Right cardiac atrium (tissue), 5 donors: ENCODE measurements around the gene ARMC9. TPM values are rescaled to one million over a fixed set of nuclear protein-coding genes. Genes with fewer than 3 reads are reported as not detected.
A peak's percentile ranks its signal among the peaks of the same experiment; 100 is the strongest.

Experiments used
- ATAC-seq, 2 donors: fragments of 200-7000 bp; cut with Tn5 transposase; one replicate each; pipeline versions ENCODE4 v1.8.0 to v1.9.1; 2020; ENCODE audit warnings: moderate library complexity in 2 of 2, mild to moderate bottlenecking in 1 of 2
- DNase-seq, 3 donors: peaks; one replicate each; pipeline ENCODE4 v3.0.0-alpha.2; 2020
- H3K27ac ChIP-seq: one replicate; pipeline ENCODE4 v1.5.1; 2013; ENCODE audit warnings: mild to moderate bottlenecking, low read length, control low read depth, moderate library complexity
- H3K27me3 ChIP-seq: one replicate; pipeline ENCODE4 v1.6.1; 2013; ENCODE audit not compliant: control insufficient read depth, insufficient read depth
- H3K4me1 ChIP-seq: one replicate; pipeline ENCODE4 v1.6.1; 2013; ENCODE audit warnings: low read length; ENCODE audit not compliant: control insufficient read depth, insufficient read depth
- H3K4me3 ChIP-seq: one replicate; pipeline ENCODE4 v1.5.1; 2013; ENCODE audit warnings: low read length, control low read depth
- H3K9me3 ChIP-seq: one replicate; pipeline ENCODE4 v1.6.1; 2013; ENCODE audit warnings: low read length; ENCODE audit not compliant: control insufficient read depth
- WGBS: extraction: QIAGEN DNeasy Blood & Tissue Kit; methylation state at CpG from one replicate; pipeline ENCODE4 v1.1.7; 2013; 5-methylcytosine and 5-hydroxymethylcytosine counted together
- intact Hi-C, 4 donors: fragments of 100-400 bp; cut with DNase I; formaldehyde crosslinking; loops; one replicate each; pipeline versions ENCODE4 v1.11.0 to v1.14.0; 2022 to 2023
- polyA plus RNA-seq: library from polyadenylated mRNA; stranded (reverse); fragments of 200-250 nt; gene quantifications from one replicate; pipeline ENCODE4 v1.2.3, GENCODE V29; 2013
- total RNA-seq, 4 donors: library from RNA; stranded (reverse); fragmentation: NEBNext Ultra II Directional; extraction: Animal tissue kit (Norgen Biotek cat#: 25700); gene quantifications; one replicate each; pipeline ENCODE4 v1.2.1, GENCODE V29; 2021
- donor health status: healthy with polysubstance abuse.
- donor health status: DM: no; HTN: yes; CAD: no.
- donor health status: DM: no; HTN: no; CAD: no.
- donor health status: DM: no; HTN: yes; CAD: no; lungs with severe emphysema.
- donor health status: DM: yes; HTN: yes; CAD: no.

The ARMC9 gene
- total and polyA plus RNA-seq, 5 donors = 1.3 to 6.8 (median 3.8) TPM

GRCh38 chr2:231292472-231293134, 94.2 kb downstream of the ARMC9 start:
- H3K4me1 ChIP-seq = peaks cover 4% of the 10 kb centered on the region
- intact Hi-C loops = loop anchor here in 2 of 4 donors (10.0 kb wide), 2 partner anchors 68 to 102 kb away; partner anchors contain the start of gene B3GNT7 (in 1 of the 2)
- no peak overlapping the region for H3K27ac ChIP-seq
- DNase-seq (no peak), ATAC-seq (no peak)
- no peaks in the 10 kb centered on the region for H3K9me3 ChIP-seq
- H3K27me3 ChIP-seq = no peaks in the 10 kb centered on the region
- H3K4me3 ChIP-seq = no peak overlapping the region
- WGBS = 90% methylated on average over 8 of the region's 8 CpGs

DNA sequence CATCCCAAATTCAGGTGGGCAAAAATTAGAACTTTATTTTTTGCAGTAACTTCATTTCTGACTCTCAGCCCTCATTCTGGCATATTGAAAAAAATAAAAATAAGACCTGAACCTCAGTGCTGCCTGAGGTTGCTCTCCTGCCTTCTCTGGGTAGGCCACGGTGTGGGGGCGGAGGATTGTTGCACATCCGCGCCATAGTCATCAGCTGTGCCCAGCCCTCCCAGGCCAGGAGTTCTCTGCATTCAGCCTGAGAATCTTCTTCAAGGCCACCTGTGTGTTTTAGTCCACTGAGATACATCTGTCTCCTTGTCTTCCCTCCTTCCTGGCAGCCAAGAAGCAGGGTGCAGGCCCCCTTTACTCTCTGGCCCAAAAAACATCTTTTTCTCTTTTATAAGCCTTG, 94.7 kb downstream of the ARMC9 start:
- ATAC-seq (no peak), DNase-seq (no peak)
- Histone ChIP-seq H3K4me3 (no peak overlapping the region), H3K4me1 (peaks cover 4% of the 10 kb centered on the region), H3K9me3 (no peaks in the 10 kb centered on the region), H3K27ac (no peak overlapping the region), H3K27me3 (no peaks in the 10 kb centered on the region)
- intact Hi-C loops = loop anchor here in 2 of 4 donors (10.0 kb wide), 2 partner anchors 68 to 102 kb away; partner anchors contain the start of gene B3GNT7 (in 1 of the 2)
- 95% methylated on average over 4 of the region's 4 CpGs for WGBS

DNA sequence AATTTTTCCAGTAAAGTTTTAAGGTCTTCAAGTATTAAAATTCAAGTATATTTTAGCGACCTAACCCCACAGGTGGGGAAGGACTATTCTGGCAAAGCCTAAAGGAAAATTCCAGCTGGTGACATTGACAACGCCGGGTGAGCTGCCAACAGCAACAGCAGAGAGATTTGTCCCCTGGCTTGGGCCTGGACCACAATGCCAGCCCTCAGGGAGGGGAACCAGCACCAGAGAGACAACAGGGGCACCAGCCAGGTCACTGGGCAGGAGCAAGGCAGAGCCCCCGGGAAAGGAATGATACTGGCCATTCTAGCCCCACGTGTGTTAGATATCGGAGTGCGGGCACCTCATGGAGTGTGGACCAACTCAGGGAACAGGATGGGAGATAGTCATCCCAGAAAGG, 95.7 kb downstream of the ARMC9 start:
- intact Hi-C loops = loop anchor here in 2 of 4 donors (10.0 kb wide), 2 partner anchors 69 to 101 kb away; partner anchors contain the start of gene B3GNT7 (in 1 of the 2)
- Histone ChIP-seq H3K4me1 (peaks cover 4% of the 10 kb centered on the region), H3K9me3 (no peaks in the 10 kb centered on the region), H3K27me3 (no peaks in the 10 kb centered on the region), H3K27ac (peak overlapping the region; percentile 23), H3K4me3 (no peak overlapping the region)
- 66% methylated on average over 7 of the region's 7 CpGs for WGBS
- ATAC-seq (peak; percentile 32 to 35), DNase-seq (no peak)

DNA sequence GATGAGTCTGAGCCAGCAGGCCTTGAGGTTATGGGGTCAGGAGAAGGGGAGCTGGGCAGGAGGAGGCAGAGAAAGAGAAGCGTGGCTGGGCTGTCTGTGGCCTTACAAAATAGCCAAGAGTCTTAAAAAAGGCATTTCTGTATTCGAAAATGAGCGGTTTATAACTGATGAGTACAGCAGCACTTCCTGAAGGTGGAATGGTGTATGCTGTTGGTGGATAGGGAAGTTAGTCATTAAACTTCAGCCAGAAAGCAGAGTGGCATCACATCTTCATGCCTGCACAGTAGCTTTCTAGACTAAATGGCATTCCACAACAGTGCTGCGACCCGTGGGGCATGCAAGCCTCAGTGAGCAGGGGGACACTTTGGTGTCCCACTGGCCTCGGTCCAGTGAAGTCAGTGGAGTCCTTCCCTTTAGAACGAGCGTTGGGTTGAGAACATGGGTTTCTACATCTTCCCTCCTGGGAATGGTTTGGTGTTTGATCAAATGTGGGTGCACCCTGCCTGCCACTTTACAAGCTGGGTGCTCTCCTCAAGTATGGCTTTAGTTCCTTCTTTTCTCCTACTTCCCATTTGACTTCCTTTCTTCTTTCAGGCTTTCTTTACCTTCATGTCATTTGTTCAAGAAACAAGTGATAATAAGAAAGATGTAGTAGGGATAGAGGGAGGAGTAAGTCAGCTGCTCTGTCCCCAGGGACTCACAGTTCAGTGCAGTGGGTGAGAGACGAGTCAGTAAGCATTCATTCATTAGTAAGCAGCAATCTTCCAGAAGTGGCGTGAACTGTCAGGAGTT, 96.3 kb downstream of the ARMC9 start:
- no peak overlapping the region for H3K27ac ChIP-seq
- WGBS = 73% methylated on average over 10 of the region's 10 CpGs
- H3K9me3 ChIP-seq = no peaks in the 10 kb centered on the region
- ATAC-seq = peak in 1 of 2 donors; percentile 18
- no peak for DNase-seq
- intact Hi-C loops = loop anchor here (5.0 to 10.0 kb wide), 5 partner anchors 70 to 118 kb away; partner anchors contain the start of gene B3GNT7 (in 2 of the 4)
- no peaks in the 10 kb centered on the region for H3K27me3 ChIP-seq
- H3K4me1 ChIP-seq = peaks cover 4% of the 10 kb centered on the region
- H3K4me3 ChIP-seq = no peak overlapping the region

- DNase-seq (no peak), ATAC-seq (no peak)
- no peaks in the 10 kb centered on the region for H3K27me3 ChIP-seq
- no peak overlapping the region for H3K27ac ChIP-seq
- H3K9me3 ChIP-seq = no peaks in the 10 kb centered on the region
- WGBS = 75% methylated on average over 8 of the region's 8 CpGs
- intact Hi-C loops = loop anchor here (5.0 to 10.0 kb wide), 5 partner anchors 71 to 117 kb away; partner anchors contain the start of gene B3GNT7 (in 2 of the 4)
- H3K4me1 ChIP-seq = peaks cover 4% of the 10 kb centered on the region
- no peak overlapping the region for H3K4me3 ChIP-seq
These were observed 96.9 kb downstream of the ARMC9 start for GRCh38 chr2:231295363-231295655.

DNA sequence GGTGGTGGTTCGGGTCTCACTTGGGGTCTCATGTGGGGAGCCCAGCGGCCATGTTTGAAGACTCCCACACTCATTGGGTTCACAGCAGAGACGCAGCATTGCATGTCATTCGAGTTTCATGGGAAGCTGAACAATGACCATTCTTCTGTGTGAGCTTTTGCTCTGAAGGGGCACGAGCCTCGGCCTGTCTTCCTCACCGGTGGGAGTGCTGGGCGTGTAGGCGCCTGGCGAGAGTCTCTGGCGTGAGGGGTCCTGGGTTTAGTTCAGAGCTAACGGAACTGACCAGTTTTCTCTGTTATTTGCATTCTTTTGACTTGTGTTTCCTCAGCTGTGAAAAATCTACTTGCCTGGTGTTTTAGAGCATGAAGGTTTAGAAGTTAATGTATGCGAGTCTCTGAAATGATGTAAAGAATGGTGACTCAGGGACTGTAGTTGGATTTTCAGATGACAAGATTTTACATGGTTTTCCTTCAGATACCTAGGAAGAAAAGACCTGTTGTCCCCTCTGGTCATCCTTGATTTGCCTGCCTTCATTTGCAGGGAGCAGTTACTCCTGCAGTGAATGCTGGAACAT, 98.1 kb downstream of the ARMC9 start:
- no peak overlapping the region for H3K4me3 ChIP-seq
- no peaks in the 10 kb centered on the region for H3K9me3 ChIP-seq
- H3K27ac ChIP-seq = no peak overlapping the region
- H3K4me1 ChIP-seq = peaks cover 4% of the 10 kb centered on the region
- no peak for ATAC-seq
- no peak for DNase-seq
- WGBS = 94% methylated on average over 13 of the region's 13 CpGs
- intact Hi-C loops = loop anchor here (2.0 to 10.0 kb wide), 6 partner anchors 72 to 116 kb away; partner anchors contain the start of gene B3GNT7 (in 2 of the 4)
- no peaks in the 10 kb centered on the region for H3K27me3 ChIP-seq

DNA sequence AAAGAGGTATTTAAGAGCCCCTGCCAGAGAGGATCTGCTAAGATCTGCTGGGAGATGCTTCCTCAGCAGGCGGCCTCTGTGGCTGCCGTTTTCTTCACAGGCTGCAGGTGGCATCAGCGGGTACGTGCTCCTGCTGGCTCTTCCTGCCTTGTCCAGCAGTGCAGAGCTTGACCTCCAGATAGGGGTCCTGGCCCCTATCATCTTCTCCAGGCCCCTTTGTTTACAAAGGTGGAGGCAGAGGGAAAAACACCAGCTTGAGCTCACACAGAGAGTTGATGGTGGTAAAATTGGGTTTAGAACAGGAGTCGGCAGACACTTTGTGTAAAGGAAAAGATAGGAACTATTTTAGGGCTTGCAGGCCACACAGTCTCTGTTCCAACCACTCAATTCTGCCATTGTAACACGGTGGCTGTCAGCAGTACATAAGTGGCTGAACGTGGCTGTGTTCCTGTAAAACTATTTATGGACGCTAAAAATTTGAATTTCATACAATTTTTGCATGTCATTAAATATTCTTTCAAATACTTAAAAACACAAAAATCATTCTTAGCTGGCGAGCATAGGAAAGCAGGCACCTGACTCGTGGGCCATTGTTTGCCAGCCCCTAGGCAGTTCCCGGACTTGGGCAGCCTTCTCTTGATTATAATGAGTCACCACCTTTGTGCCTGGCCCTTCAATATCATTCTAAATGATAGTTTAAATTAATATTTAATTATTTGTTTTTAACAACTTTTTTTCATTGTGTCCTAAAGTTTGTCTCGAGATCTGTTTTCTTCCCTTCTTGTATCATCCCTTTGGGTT, 98.9 kb downstream of the ARMC9 start:
- peaks cover 4% of the 10 kb centered on the region for H3K4me1 ChIP-seq
- intact Hi-C loops = loop anchor here (2.0 to 10.0 kb wide), 6 partner anchors 73 to 115 kb away; partner anchors contain the start of gene B3GNT7 (in 2 of the 4)
- ATAC-seq (peak; percentile 74 to 81), DNase-seq (peak; percentile 56 to 85 (median 82))
- 47% methylated on average over 12 of the region's 12 CpGs for WGBS
- no peak overlapping the region for H3K4me3 ChIP-seq
- no peaks in the 10 kb centered on the region for H3K27me3 ChIP-seq
- no peak overlapping the region for H3K27ac ChIP-seq
- no peaks in the 10 kb centered on the region for H3K9me3 ChIP-seq

GRCh38 chr2:231298091-231298490, 99.7 kb downstream of the ARMC9 start:
- H3K27ac ChIP-seq = no peak overlapping the region
- DNase-seq = no peak
- H3K4me1 ChIP-seq = peaks cover 4% of the 10 kb centered on the region
- no peaks in the 10 kb centered on the region for H3K27me3 ChIP-seq
- intact Hi-C loops = loop anchor here (5.0 to 10.0 kb wide), 5 partner anchors 73 to 114 kb away; partner anchors contain the start of gene B3GNT7 (in 2 of the 4)
- ATAC-seq = no peak
- no peaks in the 10 kb centered on the region for H3K9me3 ChIP-seq
- H3K4me3 ChIP-seq = no peak overlapping the region
- 94% methylated on average over 8 of the region's 8 CpGs for WGBS

DNA sequence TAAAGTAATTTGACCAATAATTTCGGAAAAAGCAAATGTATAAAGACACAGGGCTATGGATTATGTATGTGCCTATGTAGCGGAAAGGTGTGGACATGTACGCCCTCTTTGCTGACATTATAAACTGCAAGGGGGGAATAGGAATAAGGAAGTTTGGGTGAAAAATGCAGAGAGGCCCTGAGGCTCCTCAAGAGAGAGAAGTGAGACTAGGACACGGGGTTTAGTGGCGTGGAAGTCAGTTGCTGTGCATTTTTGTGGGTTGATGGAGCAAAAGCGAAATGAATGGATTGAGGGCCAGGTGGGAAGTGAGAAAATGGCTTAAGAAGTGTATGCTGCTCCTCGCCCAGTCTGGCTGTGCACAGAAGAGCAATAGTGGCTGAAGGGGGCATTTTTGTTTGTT, 100.8 kb downstream of the ARMC9 start:
- DNase-seq (no peak), ATAC-seq (peak; percentile 34 to 47)
- H3K27ac ChIP-seq = no peak overlapping the region
- intact Hi-C loops = loop anchor here (5.0 to 10.0 kb wide), 5 partner anchors 74 to 113 kb away; partner anchors contain the start of gene B3GNT7 (in 2 of the 4)
- H3K4me3 ChIP-seq = no peak overlapping the region
- H3K9me3 ChIP-seq = no peaks in the 10 kb centered on the region
- peaks cover 1% of the 10 kb centered on the region for H3K4me1 ChIP-seq
- 89% methylated on average over 7 of the region's 7 CpGs for WGBS
- no peaks in the 10 kb centered on the region for H3K27me3 ChIP-seq

GRCh38 chr2:231300020-231300721, 101.7 kb downstream of the ARMC9 start:
- no peaks in the 10 kb centered on the region for H3K9me3 ChIP-seq
- 63% methylated on average over 8 of the region's 8 CpGs for WGBS
- no peak overlapping the region for H3K4me3 ChIP-seq
- intact Hi-C loops = no loop called here
- H3K4me1 ChIP-seq = no peaks in the 10 kb centered on the region
- no peak overlapping the region for H3K27ac ChIP-seq
- no peak for ATAC-seq
- H3K27me3 ChIP-seq = no peaks in the 10 kb centered on the region
- DNase-seq = no peak
